Nephron (organoid): ENCODE measurements around the gene LUC7L.
"Not testable (repeated sequence)": the region's sequence is repeated elsewhere in the genome, so short reads cannot be mapped to it uniquely, and the experiment has no call there.

ENCODE experiments used
- H3K27ac Mint-ChIP-seq, 3 experiments: 2 replicates each; pipeline ENCODE4 v1.8.0; 2020; ENCODE audit warnings: mixed read lengths in 3 of 3, mild to moderate bottlenecking in 2 of 3, moderate library complexity in 1 of 3
- H3K27me3 Mint-ChIP-seq: 2 replicates; pipeline ENCODE4 v1.8.0; 2021; ENCODE audit warnings: low read depth, mild to moderate bottlenecking, moderate library complexity, mixed read lengths
- H3K36me3 Mint-ChIP-seq: 2 replicates; pipeline ENCODE4 v1.8.0; 2020; ENCODE audit warnings: low read depth, mixed read lengths
- H3K4me1 Mint-ChIP-seq: 2 replicates; pipeline ENCODE4 v1.8.0; 2020; ENCODE audit warnings: mixed read lengths
- H3K4me3 Mint-ChIP-seq, 3 experiments: 2 replicates each; pipeline ENCODE4 v1.8.0; 2020; ENCODE audit warnings: mild to moderate bottlenecking in 3 of 3, mixed read lengths in 3 of 3, moderate library complexity in 2 of 3
- H3K9me3 Mint-ChIP-seq: 2 replicates; pipeline ENCODE4 v1.8.0; 2020; ENCODE audit warnings: mixed read lengths
- CTCF ChIP-seq, 3 experiments: fragments of 200-600 bp; sonication (generic); IDR thresholded peaks; one replicate each; pipeline ENCODE4 v1.5.0; 2021; ENCODE audit warnings: antibody characterized with exemption in 3 of 3; ENCODE audit not compliant: unreplicated experiment in 3 of 3

LUC7L gene

DNA sequence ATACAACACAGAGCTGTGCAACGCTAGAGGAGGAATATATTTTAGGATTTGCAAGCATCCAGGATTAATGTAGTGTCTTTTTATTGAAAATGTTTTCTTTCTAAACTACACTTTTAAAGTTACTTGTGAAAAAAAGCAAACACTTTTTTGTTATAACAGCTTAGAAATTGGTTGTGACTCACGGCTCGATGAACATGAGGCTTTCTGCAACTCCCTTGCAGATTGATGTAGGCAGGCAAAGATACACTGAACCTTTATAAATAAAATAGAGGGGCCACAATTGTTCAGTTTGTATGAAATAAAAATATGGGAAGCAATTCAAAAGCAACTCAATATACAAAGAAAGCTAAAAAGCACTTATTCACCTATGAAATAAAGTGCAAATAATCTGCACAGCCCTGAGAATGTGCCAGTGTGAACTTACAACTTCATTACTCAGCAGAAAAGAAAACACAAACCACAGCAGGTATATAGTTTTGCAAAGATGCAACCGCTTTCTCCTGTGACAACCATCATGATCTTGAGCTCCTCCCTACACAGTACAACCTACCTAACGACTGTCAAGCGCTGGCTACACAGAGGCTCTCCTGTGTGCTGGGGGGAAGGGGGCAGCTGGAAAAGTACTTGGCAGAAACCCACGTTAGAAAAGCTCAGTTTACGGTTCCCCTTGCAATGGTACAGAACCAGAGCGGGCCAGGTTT is 948 bp downstream of the LUC7L start:
- TF ChIP-seq CTCF (IDR thresholded peaks at IDR 0.05; ENCODE audit: unreplicated experiment in 3 of 3), result no peak
- Mint-ChIP-seq H3K4me3 (peak overlapping the region; percentile 96 to 99 (median 99)), H3K27me3 (no peaks in the 10 kb centered on the region), H3K36me3 (peaks cover 40% of the 10 kb centered on the region), H3K4me1 (peaks cover 24% of the 10 kb centered on the region), H3K9me3 (no peaks in the 10 kb centered on the region), H3K27ac (peak overlapping the region; percentile 87 to 97 (median 97))

- H3K4me3 Mint-ChIP-seq, result no peak overlapping the region
- peaks cover 65% of the 10 kb centered on the region for H3K36me3 Mint-ChIP-seq
- no peaks in the 10 kb centered on the region for H3K27me3 Mint-ChIP-seq
Measured at GRCh38 chr16:220021-220420, 9.2 kb downstream of the LUC7L start.

DNA sequence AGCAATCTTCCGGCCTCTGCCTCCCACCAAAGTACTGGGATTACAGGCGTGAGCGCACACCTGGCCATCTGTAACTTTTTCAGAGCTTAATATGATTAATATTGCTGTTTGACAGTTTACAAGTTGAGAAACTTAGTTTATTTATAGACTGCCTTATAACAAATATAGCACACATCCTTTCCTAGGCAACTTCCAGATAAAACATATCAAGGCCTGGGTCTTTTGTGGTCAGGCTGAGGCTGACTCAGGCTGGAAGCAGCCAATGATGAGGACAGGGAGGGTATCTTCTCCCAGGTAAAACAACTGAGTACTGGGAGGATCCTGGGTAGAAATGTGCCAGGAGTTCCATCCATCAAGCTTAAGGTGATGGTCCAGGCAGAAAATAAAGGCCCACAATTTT is 16.2 kb downstream of the LUC7L start:
- H3K36me3 Mint-ChIP-seq, result peaks cover 68% of the 10 kb centered on the region
- H3K4me1 Mint-ChIP-seq, result no peaks in the 10 kb centered on the region
- no peak for TF ChIP-seq CTCF (IDR thresholded peaks at IDR 0.05; ENCODE audit: unreplicated experiment in 3 of 3)

More at GRCh38 chr16:220021-220420, 9.2 kb downstream of the LUC7L start:
- H3K27ac Mint-ChIP-seq, result no peak overlapping the region
- H3K9me3 Mint-ChIP-seq, result no peaks in the 10 kb centered on the region
- TF ChIP-seq CTCF (IDR thresholded peaks at IDR 0.05; ENCODE audit: unreplicated experiment in 3 of 3), result no peak
- no peaks in the 10 kb centered on the region for H3K4me1 Mint-ChIP-seq

DNA sequence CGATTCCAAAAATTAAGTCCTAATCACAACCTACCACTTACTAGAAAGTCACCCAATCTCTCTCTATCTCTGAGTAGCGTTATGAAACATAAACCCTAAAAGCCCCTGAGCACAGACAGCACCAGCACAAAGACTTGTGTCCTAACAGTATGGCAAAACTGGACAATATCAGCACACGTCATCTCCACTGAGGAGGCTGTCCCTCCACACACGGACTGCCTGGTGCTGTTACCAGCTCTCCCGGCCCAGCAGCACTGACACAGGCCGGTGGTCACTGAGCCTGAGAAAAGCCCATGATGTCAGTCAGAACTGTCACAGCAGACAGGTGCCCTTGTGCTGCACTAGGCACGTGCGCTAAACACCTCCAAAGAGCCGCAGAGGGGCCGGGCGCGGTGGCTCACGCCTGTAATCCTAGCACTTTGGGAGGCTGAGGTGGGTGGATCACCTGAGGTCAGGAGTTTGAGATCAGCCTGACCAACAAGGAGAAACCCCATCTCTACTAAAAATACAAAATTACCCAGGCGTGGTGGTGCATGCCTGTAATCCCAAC is 17.5 kb downstream of the LUC7L start:
- not testable (repeated sequence) for H3K9me3 Mint-ChIP-seq, H3K4me1 Mint-ChIP-seq, H3K27me3 Mint-ChIP-seq, H3K4me3 Mint-ChIP-seq
- peak overlapping the region in 1 of 3 experiments; percentile 46 for H3K27ac Mint-ChIP-seq
- peaks cover 70% of the 10 kb centered on the region for H3K36me3 Mint-ChIP-seq

More for the DNA sequence above, 16.2 kb downstream of the LUC7L start:
- H3K9me3 Mint-ChIP-seq, result no peaks in the 10 kb centered on the region
- no peaks in the 10 kb centered on the region for H3K27me3 Mint-ChIP-seq
- H3K4me3 Mint-ChIP-seq, result no peak overlapping the region
- H3K27ac Mint-ChIP-seq, result no peak overlapping the region

- H3K27me3 Mint-ChIP-seq, H3K4me1 Mint-ChIP-seq, H3K4me3 Mint-ChIP-seq, H3K9me3 Mint-ChIP-seq, H3K27ac Mint-ChIP-seq: not testable (repeated sequence)
- H3K36me3 Mint-ChIP-seq, result peaks cover 71% of the 10 kb centered on the region
Measured at GRCh38 chr16:209359-209758, 19.9 kb downstream of the LUC7L start.

- not testable (repeated sequence) for H3K9me3 Mint-ChIP-seq, H3K27ac Mint-ChIP-seq, H3K4me1 Mint-ChIP-seq, H3K27me3 Mint-ChIP-seq, H3K4me3 Mint-ChIP-seq
- peaks cover 70% of the 10 kb centered on the region for H3K36me3 Mint-ChIP-seq
Measured at GRCh38 chr16:204046-204445, 25.2 kb downstream of the LUC7L start.

DNA sequence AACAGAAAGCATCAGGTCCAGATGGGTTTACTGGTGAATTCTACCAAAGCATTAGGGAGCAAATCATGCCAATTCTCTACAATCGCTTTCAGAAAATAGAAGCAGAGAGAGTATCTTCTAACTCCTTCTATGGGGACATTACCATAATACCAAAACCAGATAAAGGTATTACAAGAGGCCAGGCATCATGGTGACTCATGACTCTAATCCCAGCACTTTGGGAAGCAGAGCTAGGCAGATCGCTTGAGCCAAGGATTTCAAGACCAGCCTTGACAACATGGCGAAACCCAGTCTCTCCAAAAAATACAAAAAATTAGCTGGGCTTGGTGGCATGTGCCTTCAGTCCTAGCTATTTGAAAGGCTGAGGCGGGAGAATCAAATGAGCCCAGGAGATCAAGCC is 26.0 kb downstream of the LUC7L start:
- Mint-ChIP-seq H3K27me3 (no peaks in the 10 kb centered on the region), H3K36me3 (peaks cover 72% of the 10 kb centered on the region), H3K4me1 (no peaks in the 10 kb centered on the region), H3K4me3 (no peak overlapping the region), H3K27ac (no peak overlapping the region), H3K9me3 (no peaks in the 10 kb centered on the region)
- no peak for TF ChIP-seq CTCF (IDR thresholded peaks at IDR 0.05; ENCODE audit: unreplicated experiment in 3 of 3)
